Activated CD8-positive, alpha-beta T cell treated with anti-CD3 and anti-CD28 coated beads for 36 hours (primary cell): ENCODE results near the gene LSP1. TPM values are rescaled to one million over a fixed set of nuclear protein-coding genes. Genes with fewer than 3 reads are reported as not detected.
"Not testable (repeated sequence)": the region's sequence is repeated elsewhere in the genome, so short reads cannot be mapped to it uniquely, and the experiment has no call there.

Experiments
- ATAC-seq: fragments of 200-7000 bp; cut with Tn5 transposase; one replicate; pipeline ENCODE4 v1.10.0; 2021; ENCODE audit warnings: mild to moderate bottlenecking, moderate library complexity
- CTCF ChIA-PET: fragments of 350-600 bp; sonication (Branson Sonifier 250); formaldehyde crosslinking; loops from one replicate; lab custom pipeline; 2021; ENCODE audit warnings: antibody characterized with exemption; lab: Charles Lee
- POLR2A ChIA-PET: fragments of 350-600 bp; sonication (Branson Sonifier 250); formaldehyde crosslinking; loops from one replicate; lab custom pipeline; 2021; ENCODE audit warnings: antibody characterized with exemption; lab: Charles Lee
- DNase-seq: peaks from one replicate; pipeline ENCODE4 v3.0.0-alpha.2; 2020
- H3K27ac Mint-ChIP-seq: one replicate; pipeline ENCODE4 v1.8.0; 2021; ENCODE audit warnings: mild to moderate bottlenecking, mixed read lengths
- H3K27me3 Mint-ChIP-seq: one replicate; pipeline ENCODE4 v1.8.0; 2021; ENCODE audit warnings: mixed read lengths
- H3K36me3 Mint-ChIP-seq: one replicate; pipeline ENCODE4 v1.8.0; 2021; ENCODE audit warnings: low read depth, mixed read lengths
- H3K4me1 Mint-ChIP-seq: one replicate; pipeline ENCODE4 v1.8.0; 2021; ENCODE audit warnings: low read depth, mixed read lengths
- H3K4me3 Mint-ChIP-seq: one replicate; pipeline ENCODE4 v1.8.0; 2021; ENCODE audit warnings: mild to moderate bottlenecking, moderate library complexity, mixed read lengths
- H3K9me3 Mint-ChIP-seq: one replicate; pipeline ENCODE4 v1.8.0; 2021; ENCODE audit warnings: mixed read lengths
- CTCF ChIP-seq: fragments of 200-600 bp; IDR thresholded peaks from one replicate; pipeline ENCODE4 v1.8.0; 2022; ENCODE audit warnings: antibody characterized with exemption, mild to moderate bottlenecking
- intact Hi-C: fragments of 100-400 bp; cut with micrococcal nuclease; formaldehyde crosslinking; loops from one replicate; pipeline ENCODE4 v1.10.0; 2022
- total RNA-seq, 2 experiments: library from RNA; stranded (reverse); gene quantifications; one replicate each; pipeline ENCODE4 v1.2.3, GENCODE V29; 2021

The LSP1 gene
- total RNA-seq, 2 experiments from 2014 or later = 247 to 251 TPM

DNA sequence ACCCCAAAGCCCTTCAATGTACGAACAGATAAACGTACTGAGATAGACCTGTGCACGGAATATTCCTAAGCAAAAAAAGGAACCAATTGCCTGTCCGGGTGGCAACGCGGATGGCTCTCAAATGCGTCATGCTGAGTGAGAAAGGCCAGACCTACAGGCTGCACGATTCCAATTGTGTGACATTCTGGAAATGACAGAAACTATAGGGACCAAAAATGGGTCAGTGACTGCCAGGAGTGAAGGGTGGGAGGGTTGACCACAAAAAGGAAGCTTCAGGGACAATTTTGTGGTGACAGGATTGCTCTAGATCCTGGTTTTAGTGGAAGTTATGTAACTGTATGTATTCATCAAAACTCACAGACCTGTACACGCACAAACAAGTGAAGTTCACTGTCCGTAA lies 42.1 kb upstream of the LSP1 start:
- Mint-ChIP-seq H3K9me3 (no peaks in the 10 kb centered on the region), H3K36me3 (no peaks in the 10 kb centered on the region), H3K27ac (no peak overlapping the region), H3K4me3 (no peak overlapping the region), H3K27me3 (no peaks in the 10 kb centered on the region), H3K4me1 (no peaks in the 10 kb centered on the region)
- DNase-seq (no peak), ATAC-seq (no peak)
- intact Hi-C loops = no loop called here
- TF ChIP-seq CTCF = no peak
- CTCF ChIA-PET = interaction anchor here (1.7 to 10.4 kb wide), 2 partner anchors 117 to 158 kb away, joined by 4 to 67 read pairs; no protein-coding TSS in a partner anchor
- POLR2A ChIA-PET = no interaction called here

DNA sequence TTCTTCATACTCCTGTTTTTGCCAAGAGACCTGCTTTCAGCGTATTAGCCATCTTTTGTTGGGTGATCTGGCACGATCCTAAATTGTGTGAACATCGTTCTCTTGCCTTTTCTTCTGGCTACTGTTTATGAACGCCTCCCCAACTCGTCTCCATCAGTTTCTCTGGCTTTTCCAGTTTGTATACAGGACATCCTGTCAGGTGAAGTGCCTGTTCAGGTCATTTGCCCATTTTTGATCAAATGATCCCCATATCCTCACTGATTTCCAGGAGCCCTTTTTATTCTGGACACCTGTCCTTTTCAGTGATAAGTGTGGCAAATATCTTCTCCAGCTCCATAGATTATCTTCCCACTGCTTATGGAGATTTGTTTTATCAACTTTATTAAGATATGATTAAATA lies 40.6 kb upstream of the LSP1 start:
- Mint-ChIP-seq H3K36me3 (no peaks in the 10 kb centered on the region), H3K4me1 (no peaks in the 10 kb centered on the region), H3K9me3 (no peaks in the 10 kb centered on the region), H3K27me3 (no peaks in the 10 kb centered on the region), H3K27ac (no peak overlapping the region), H3K4me3 (no peak overlapping the region)
- intact Hi-C loops = no loop called here
- no peak for TF ChIP-seq CTCF
- POLR2A ChIA-PET = interaction anchor here (0.6 kb wide), 1 partner anchor 109 kb away, joined by 3 read pairs; no protein-coding TSS in a partner anchor
- CTCF ChIA-PET = interaction anchor here (2.0 kb wide), 1 partner anchor 118 kb away, joined by 7 read pairs; no protein-coding TSS in a partner anchor
- no peak for DNase-seq
- no peak for ATAC-seq

- ATAC-seq = no peak
- no peak overlapping the region for H3K27ac Mint-ChIP-seq
- POLR2A ChIA-PET = no interaction called here
These were observed 40.1 kb upstream of the LSP1 start for GRCh38 chr11:1812801-1813200.

GRCh38 chr11:1813356-1813755 lies 39.5 kb upstream of the LSP1 start:
- ATAC-seq, intact Hi-C loops, POLR2A ChIA-PET, H3K36me3 Mint-ChIP-seq, H3K9me3 Mint-ChIP-seq, H3K4me3 Mint-ChIP-seq, H3K27me3 Mint-ChIP-seq, H3K4me1 Mint-ChIP-seq, H3K27ac Mint-ChIP-seq, DNase-seq: not testable (repeated sequence)
- CTCF ChIA-PET = interaction anchor here (2.0 kb wide), 1 partner anchor 120 kb away, joined by 7 read pairs; no protein-coding TSS in a partner anchor

More at GRCh38 chr11:1812801-1813200, 40.1 kb upstream of the LSP1 start:
- Mint-ChIP-seq H3K9me3 (no peaks in the 10 kb centered on the region), H3K4me3 (no peak overlapping the region), H3K36me3 (no peaks in the 10 kb centered on the region), H3K4me1 (no peaks in the 10 kb centered on the region), H3K27me3 (no peaks in the 10 kb centered on the region)
- CTCF ChIA-PET = interaction anchor here (2.0 kb wide), 1 partner anchor 119 kb away, joined by 7 read pairs; no protein-coding TSS in a partner anchor
- intact Hi-C loops = no loop called here
- TF ChIP-seq CTCF = no peak
- no peak for DNase-seq

DNA sequence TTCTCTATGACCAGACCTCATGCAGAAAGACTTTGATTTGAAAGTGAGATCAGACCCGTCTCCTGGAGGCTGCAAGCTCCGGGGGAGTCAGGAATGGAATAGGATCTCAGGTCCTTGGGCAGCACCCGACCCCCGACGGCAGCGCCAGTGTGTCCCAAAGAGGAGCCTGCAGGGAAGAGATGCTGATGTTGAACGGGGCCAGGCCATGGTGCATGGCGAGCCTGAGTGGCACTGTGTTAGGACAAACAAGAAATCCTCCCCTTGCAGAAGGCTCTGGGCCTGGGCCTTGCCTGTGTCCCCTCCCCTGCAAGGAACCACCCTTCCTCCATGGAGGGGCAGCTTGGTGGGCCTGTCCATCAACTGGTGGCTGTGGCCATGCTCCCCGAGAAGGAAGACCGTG lies 38.2 kb upstream of the LSP1 start:
- no peak for TF ChIP-seq CTCF
- H3K4me1 Mint-ChIP-seq = no peaks in the 10 kb centered on the region
- no peak overlapping the region for H3K4me3 Mint-ChIP-seq
- peaks cover 5% of the 10 kb centered on the region for H3K9me3 Mint-ChIP-seq
- H3K36me3 Mint-ChIP-seq = no peaks in the 10 kb centered on the region
- ChIA-PET POLR2A (no interaction called here), CTCF (no interaction called here)
- H3K27ac Mint-ChIP-seq = no peak overlapping the region
- intact Hi-C loops = no loop called here
- no peak for ATAC-seq
- no peaks in the 10 kb centered on the region for H3K27me3 Mint-ChIP-seq
- DNase-seq = no peak
